Measurements from ENCODE around the gene LY86. TPM values are rescaled to one million over a fixed set of nuclear protein-coding genes. Genes with fewer than 3 reads are reported as not detected.

The LY86 gene
- total and polyA plus RNA-seq, 2 of the 13 experiments (the other 11 are each of a cell fraction or from before 2014, with no cell fraction given): not detected

DNA sequence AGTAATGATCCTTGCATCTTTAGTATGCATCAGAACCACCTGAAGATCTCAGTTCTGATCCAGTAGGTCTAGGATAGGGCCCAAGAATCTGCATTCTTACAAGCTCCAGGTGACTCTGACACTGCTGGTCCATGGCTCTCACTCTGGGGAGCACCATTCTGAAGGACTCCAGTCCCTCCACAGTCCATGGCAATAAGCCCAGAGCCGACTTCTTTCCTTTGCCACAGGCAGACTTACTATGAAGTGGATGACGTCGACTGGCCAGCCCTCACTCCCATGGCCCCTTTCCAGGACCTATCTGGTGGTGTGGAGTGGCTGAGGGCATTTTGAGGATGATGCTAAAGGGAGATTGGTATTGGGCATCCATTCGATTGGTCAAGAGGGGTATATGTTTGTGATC lies 21.8 kb upstream of the LY86 start (continued):
- TF ChIP-seq, protein P1, sequence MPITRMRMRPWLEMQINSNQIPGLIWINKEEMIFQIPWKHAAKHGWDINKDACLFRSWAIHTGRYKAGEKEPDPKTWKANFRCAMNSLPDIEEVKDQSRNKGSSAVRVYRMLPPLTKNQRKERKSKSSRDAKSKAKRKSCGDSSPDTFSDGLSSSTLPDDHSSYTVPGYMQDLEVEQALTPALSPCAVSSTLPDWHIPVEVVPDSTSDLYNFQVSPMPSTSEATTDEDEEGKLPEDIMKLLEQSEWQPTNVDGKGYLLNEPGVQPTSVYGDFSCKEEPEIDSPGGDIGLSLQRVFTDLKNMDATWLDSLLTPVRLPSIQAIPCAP (CRISPR knock-in tag; IDR thresholded peaks at IDR 0.05; ENCODE audit: low read depth): no peak
- no peak for TF ChIP-seq TCF7 (IDR thresholded peaks at IDR 0.05; ENCODE audit: low read depth)
- no peak for TF ChIP-seq PHF5A (CRISPR knock-in tag; IDR thresholded peaks at IDR 0.05; ENCODE audit: low read depth, unreplicated experiment)
- TF ChIP-seq ATF1 (CRISPR knock-in tag; IDR thresholded peaks at IDR 0.05): no peak

DNA sequence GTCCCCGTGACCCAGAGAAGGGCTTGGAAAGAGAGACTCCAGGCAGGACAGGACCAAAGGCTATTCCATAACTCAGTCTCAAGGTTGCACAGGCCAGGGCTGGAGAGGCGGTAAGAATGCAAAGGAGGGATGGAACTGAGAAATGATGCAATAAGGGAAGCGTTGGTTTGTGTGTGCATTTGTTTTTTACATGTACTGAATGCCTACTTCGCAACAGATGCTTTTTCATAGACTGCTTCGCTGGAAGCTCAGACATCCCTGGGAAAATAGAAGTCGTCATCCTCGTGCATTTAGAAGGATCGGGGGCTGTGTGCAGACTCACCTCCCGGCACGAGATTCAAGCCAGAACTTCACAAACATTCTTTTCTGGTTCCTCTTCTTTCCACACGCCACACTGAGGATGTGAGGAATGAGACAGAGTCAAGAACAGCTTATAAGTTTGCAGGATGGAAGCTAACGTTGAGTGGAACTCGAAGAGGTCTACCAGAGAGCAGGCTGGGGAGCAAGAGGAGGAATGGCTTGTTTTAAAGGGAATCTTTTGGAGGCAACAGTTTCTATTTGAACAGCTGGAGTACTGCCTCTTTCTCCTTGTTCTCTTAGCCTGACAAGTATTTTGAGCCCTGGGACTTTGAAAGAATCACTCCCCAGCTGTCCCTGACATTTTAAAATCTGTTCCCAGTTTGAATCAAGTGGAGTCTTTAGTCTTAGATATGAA lies 19.3 kb upstream of the LY86 start:
- ChIA-PET POLR2A (no interaction called here), CTCF (ENCODE audit: low intra/inter-chr PET ratio, low total read pairs) (no interaction called here)
- H3K27ac ChIP-seq (ENCODE audit: extremely low read length, insufficient read depth, low read length): no peak overlapping the region
- H3K9me3 ChIP-seq (ENCODE audit: low read length): no peaks in the 10 kb centered on the region
- no peak overlapping the region for H2AFZ ChIP-seq (ENCODE audit: low read length)
- H3K4me2 ChIP-seq (ENCODE audit: low read depth, low read length): no peak overlapping the region
- no peaks in the 10 kb centered on the region for H3K4me1 ChIP-seq (ENCODE audit: insufficient read depth, low read length)
- H3K27me3 ChIP-seq (ENCODE audit: control insufficient read depth in 1 of 2, insufficient read depth in 2 of 2, low read length in 2 of 2): peaks cover 0 to 13% of the 10 kb centered on the region in 2 experiments; a peak in 2 of 5 replicates
- H3K9ac ChIP-seq (ENCODE audit: insufficient read depth, low read depth, low read length): no peak overlapping the region
- H3K4me3 ChIP-seq (replicated peaks in 1 of 3; ENCODE audit: insufficient read depth in 1 of 3, low read depth in 2 of 3, low read length in 3 of 3): no peak overlapping the region
- in situ Hi-C loops (cut with HindIII; ENCODE audit: extremely low pct_ligation_motif_present, low pct_unique_long_range_greater_than_20kb) (no loop called here), intact Hi-C loops (cut with micrococcal nuclease; ENCODE audit: unreplicated experiment) (no loop called here)
- DNase-seq (ENCODE audit: low spot score) (no peak), FAIRE-seq (no peak), ATAC-seq (no peak; the same call in 2 of the 3 replicates)
- TF ChIP-seq, protein P2, sequence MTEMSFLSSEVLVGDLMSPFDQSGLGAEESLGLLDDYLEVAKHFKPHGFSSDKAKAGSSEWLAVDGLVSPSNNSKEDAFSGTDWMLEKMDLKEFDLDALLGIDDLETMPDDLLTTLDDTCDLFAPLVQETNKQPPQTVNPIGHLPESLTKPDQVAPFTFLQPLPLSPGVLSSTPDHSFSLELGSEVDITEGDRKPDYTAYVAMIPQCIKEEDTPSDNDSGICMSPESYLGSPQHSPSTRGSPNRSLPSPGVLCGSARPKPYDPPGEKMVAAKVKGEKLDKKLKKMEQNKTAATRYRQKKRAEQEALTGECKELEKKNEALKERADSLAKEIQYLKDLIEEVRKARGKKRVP (CRISPR knock-in tag; IDR thresholded peaks at IDR 0.05): 0 out of 4 replicates have a peak, but pooled peaks of 1 of the 2 experiments have one; percentile 23
- TF ChIP-seq, protein P3, sequence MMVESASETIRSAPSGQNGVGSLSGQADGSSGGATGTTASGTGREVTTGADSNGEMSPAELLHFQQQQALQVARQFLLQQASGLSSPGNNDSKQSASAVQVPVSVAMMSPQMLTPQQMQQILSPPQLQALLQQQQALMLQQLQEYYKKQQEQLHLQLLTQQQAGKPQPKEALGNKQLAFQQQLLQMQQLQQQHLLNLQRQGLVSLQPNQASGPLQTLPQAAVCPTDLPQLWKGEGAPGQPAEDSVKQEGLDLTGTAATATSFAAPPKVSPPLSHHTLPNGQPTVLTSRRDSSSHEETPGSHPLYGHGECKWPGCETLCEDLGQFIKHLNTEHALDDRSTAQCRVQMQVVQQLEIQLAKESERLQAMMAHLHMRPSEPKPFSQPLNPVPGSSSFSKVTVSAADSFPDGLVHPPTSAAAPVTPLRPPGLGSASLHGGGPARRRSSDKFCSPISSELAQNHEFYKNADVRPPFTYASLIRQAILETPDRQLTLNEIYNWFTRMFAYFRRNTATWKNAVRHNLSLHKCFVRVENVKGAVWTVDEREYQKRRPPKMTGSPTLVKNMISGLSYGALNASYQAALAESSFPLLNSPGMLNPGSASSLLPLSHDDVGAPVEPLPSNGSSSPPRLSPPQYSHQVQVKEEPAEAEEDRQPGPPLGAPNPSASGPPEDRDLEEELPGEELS (CRISPR knock-in tag; IDR thresholded peaks at IDR 0.05): no peak
- peak; percentile 65; the same call in 1 of the 2 replicates for TF ChIP-seq CEBPB (IDR thresholded peaks at IDR 0.05; ENCODE audit: borderline replicate concordance, low read depth, low read length)
- no peak for TF ChIP-seq CBX1 (IDR thresholded peaks at IDR 0.05; ENCODE audit: low read depth)
- TF ChIP-seq ATF7 (IDR thresholded peaks at IDR 0.05): peak; percentile 64
- TF ChIP-seq ATF7 (CRISPR knock-in tag; IDR thresholded peaks at IDR 0.05): no peak
- no peaks in the 10 kb centered on the region for H3K36me3 ChIP-seq (replicated peaks in 1 of 2; ENCODE audit: control insufficient read depth in 1 of 2, insufficient read depth in 2 of 2, low read length in 2 of 2)
- no peaks in the 10 kb centered on the region for H3K79me2 ChIP-seq (ENCODE audit: insufficient read depth, low read length)
- H4K20me1 ChIP-seq (ENCODE audit: insufficient read depth, low read length): no peaks in the 10 kb centered on the region
- BruUV-seq (replicated peaks): no TSS peak
- 5% methylated on average over 13 of the region's 13 CpGs for WGBS (ENCODE audit: low lambda C conversion rate)
